ENCODE data around the gene NCAM1.

Gene NCAM1

DNA sequence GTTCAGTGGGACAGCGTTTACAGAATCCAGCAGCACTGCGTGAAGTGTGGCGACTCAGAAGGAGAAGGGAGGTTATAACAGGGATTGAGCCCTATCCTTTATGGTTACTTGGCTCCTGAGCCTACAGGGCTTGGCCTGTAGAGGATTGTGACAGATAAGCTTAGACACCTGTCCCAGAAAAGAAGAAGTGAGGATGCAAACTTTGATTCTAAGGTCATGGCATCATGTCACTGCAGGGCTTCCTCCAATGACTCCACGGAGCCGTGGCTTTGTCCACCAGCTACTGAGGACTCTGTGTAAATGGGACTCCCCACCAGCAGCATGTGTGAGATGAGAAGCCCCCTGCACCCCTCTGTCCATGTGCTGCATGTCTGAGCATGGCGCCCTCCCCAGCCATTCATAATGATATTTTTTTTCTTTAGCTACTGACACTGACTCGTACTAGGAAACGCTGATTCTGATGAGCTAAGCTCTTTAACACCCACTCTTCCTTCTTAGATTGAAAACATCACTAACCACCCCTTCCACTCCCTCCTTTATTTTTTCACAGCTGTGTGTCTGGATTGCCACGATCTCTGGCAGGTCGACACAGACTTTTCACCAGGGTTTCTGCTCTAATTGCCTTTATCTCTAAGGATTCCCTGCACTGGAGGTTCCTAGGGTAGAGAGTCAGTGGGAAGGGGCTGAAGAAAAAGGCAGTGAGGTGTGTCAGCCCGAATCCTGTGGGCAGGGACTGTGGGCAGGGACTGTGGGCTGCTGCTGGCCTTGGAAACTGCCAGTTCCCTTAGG is 287.7 kb downstream of the NCAM1 start:
- Histone ChIP-seq H4K20me1 (ENCODE audit: insufficient read depth, low read length) (no peaks in the 10 kb centered on the region), H3K36me3 (replicated peaks; ENCODE audit: insufficient read depth, low read length) (no peaks in the 10 kb centered on the region), H3K27ac (ENCODE audit: low read length) (no peak overlapping the region), H2AFZ (ENCODE audit: low read length) (no peak overlapping the region), H3K27me3 (replicated peaks; ENCODE audit: insufficient read depth, low read length) (no peaks in the 10 kb centered on the region), H3K9me3 (replicated peaks; ENCODE audit: insufficient read depth, low read length) (no peaks in the 10 kb centered on the region), H3K9me2 (replicated peaks; ENCODE audit: insufficient read depth, low read length) (no peaks in the 10 kb centered on the region), H3K79me2 (ENCODE audit: low read length) (no peaks in the 10 kb centered on the region), H3F3A (ENCODE audit: insufficient read depth, low read length) (no peaks in the 10 kb centered on the region), H3K9ac (ENCODE audit: low read length) (no peak overlapping the region), H3K4me1 (ENCODE audit: low read length) (no peaks in the 10 kb centered on the region), H3K4me3 (ENCODE audit: low read length) (no peak overlapping the region), H3K4me2 (ENCODE audit: low read depth, low read length) (no peak overlapping the region)
- DNase-seq, result no peak
- TF ChIP-seq, protein P1, sequence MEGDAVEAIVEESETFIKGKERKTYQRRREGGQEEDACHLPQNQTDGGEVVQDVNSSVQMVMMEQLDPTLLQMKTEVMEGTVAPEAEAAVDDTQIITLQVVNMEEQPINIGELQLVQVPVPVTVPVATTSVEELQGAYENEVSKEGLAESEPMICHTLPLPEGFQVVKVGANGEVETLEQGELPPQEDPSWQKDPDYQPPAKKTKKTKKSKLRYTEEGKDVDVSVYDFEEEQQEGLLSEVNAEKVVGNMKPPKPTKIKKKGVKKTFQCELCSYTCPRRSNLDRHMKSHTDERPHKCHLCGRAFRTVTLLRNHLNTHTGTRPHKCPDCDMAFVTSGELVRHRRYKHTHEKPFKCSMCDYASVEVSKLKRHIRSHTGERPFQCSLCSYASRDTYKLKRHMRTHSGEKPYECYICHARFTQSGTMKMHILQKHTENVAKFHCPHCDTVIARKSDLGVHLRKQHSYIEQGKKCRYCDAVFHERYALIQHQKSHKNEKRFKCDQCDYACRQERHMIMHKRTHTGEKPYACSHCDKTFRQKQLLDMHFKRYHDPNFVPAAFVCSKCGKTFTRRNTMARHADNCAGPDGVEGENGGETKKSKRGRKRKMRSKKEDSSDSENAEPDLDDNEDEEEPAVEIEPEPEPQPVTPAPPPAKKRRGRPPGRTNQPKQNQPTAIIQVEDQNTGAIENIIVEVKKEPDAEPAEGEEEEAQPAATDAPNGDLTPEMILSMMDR (IDR thresholded peaks at IDR 0.05; ENCODE audit: low read length), result no peak
- no peak for TF ChIP-seq EZH2phosphoT487 (IDR thresholded peaks at IDR 0.05; ENCODE audit: low read length)
- TF ChIP-seq EZH2 (optimal IDR thresholded peaks at IDR 0.05; ENCODE audit: low read depth, low read length), result no peak

DNA sequence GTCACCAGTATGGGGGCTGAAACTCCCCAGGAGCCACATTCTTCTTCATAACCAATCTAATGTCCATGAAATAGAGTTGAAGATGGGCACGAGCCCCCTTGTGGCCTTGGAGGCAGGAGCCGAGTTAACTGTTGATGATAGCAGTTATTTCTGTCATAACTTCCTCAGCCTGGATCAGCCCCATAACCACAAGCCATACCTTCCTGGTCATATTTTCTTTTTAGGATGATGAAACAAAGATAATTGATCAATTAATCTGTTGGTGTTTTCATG is 288.2 kb downstream of the NCAM1 start:
- H3K27me3 ChIP-seq (replicated peaks; ENCODE audit: insufficient read depth, low read length), result no peaks in the 10 kb centered on the region
- no peaks in the 10 kb centered on the region for H3K9me2 ChIP-seq (replicated peaks; ENCODE audit: insufficient read depth, low read length)
- TF ChIP-seq, protein P1 (IDR thresholded peaks at IDR 0.05; ENCODE audit: low read length), result no peak
- TF ChIP-seq EZH2phosphoT487 (IDR thresholded peaks at IDR 0.05; ENCODE audit: low read length), result no peak
- no peak for TF ChIP-seq EZH2 (optimal IDR thresholded peaks at IDR 0.05; ENCODE audit: low read depth, low read length)
- no peaks in the 10 kb centered on the region for H4K20me1 ChIP-seq (ENCODE audit: insufficient read depth, low read length)
- no peak for DNase-seq
- H3K36me3 ChIP-seq (replicated peaks; ENCODE audit: insufficient read depth, low read length), result no peaks in the 10 kb centered on the region
- H3K9me3 ChIP-seq (replicated peaks; ENCODE audit: insufficient read depth, low read length), result no peaks in the 10 kb centered on the region
- no peaks in the 10 kb centered on the region for H3F3A ChIP-seq (ENCODE audit: insufficient read depth, low read length)
- no peak overlapping the region for H3K27ac ChIP-seq (ENCODE audit: low read length)
- H2AFZ ChIP-seq (ENCODE audit: low read length), result no peak overlapping the region
- no peaks in the 10 kb centered on the region for H3K4me1 ChIP-seq (ENCODE audit: low read length)
- no peaks in the 10 kb centered on the region for H3K79me2 ChIP-seq (ENCODE audit: low read length)
- H3K4me2 ChIP-seq (ENCODE audit: low read depth, low read length), result no peak overlapping the region
- H3K9ac ChIP-seq (ENCODE audit: low read length), result no peak overlapping the region
- H3K4me3 ChIP-seq (ENCODE audit: low read length), result no peak overlapping the region

DNA sequence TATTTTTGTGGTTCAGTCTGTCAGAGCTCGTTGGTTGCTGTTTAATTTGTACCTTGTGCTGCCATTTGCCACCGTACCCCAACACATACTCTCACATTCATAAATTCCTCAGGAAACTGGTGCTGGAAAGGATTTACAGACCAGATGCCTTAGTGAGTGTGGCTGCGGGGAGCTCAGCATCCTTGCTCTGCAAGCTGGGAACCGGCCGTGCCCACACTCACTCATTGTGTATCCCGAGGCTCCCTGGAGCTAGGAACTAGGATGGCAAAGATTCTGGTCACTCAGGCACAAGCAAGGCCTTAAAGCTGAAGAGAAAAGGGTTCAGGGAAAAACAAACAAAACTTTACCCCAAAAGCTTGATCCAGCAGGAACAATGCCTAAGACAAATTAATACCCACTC is 288.6 kb downstream of the NCAM1 start:
- no peak for DNase-seq
- Histone ChIP-seq H3K27me3 (replicated peaks; ENCODE audit: insufficient read depth, low read length) (no peaks in the 10 kb centered on the region), H3K4me3 (ENCODE audit: low read length) (no peak overlapping the region), H3K9me3 (replicated peaks; ENCODE audit: insufficient read depth, low read length) (no peaks in the 10 kb centered on the region), H4K20me1 (ENCODE audit: insufficient read depth, low read length) (no peaks in the 10 kb centered on the region), H3K9me2 (replicated peaks; ENCODE audit: insufficient read depth, low read length) (no peaks in the 10 kb centered on the region), H3K4me1 (ENCODE audit: low read length) (no peaks in the 10 kb centered on the region), H2AFZ (ENCODE audit: low read length) (no peak overlapping the region), H3K79me2 (ENCODE audit: low read length) (no peaks in the 10 kb centered on the region), H3K36me3 (replicated peaks; ENCODE audit: insufficient read depth, low read length) (no peaks in the 10 kb centered on the region), H3F3A (ENCODE audit: insufficient read depth, low read length) (no peaks in the 10 kb centered on the region), H3K9ac (ENCODE audit: low read length) (no peak overlapping the region), H3K27ac (ENCODE audit: low read length) (no peak overlapping the region), H3K4me2 (ENCODE audit: low read depth, low read length) (no peak overlapping the region)
- TF ChIP-seq EZH2phosphoT487 (IDR thresholded peaks at IDR 0.05; ENCODE audit: low read length), result no peak
- no peak for TF ChIP-seq EZH2 (optimal IDR thresholded peaks at IDR 0.05; ENCODE audit: low read depth, low read length)
- TF ChIP-seq, protein P1 (IDR thresholded peaks at IDR 0.05; ENCODE audit: low read length), result no peak
